HFFc6 (cell line): Measurements from ENCODE around the gene CLSTN2. TPM values are rescaled to one million over a fixed set of nuclear protein-coding genes. Genes with fewer than 3 reads are reported as not detected.

Experiments
- DNase-seq: peaks from one replicate; pipeline ENCODE4 v3.0.0-alpha.2; 2018
- H3K27ac Mint-ChIP-seq: 2 replicates; pipeline ENCODE4 v1.8.0; 2020; ENCODE audit warnings: mild to moderate bottlenecking, mixed read lengths
- H3K27me3 Mint-ChIP-seq: 2 replicates; pipeline ENCODE4 v1.8.0; 2021; ENCODE audit warnings: mild to moderate bottlenecking, moderate library complexity, mixed read lengths; ENCODE audit not compliant: insufficient read depth
- H3K36me3 Mint-ChIP-seq: 2 replicates; pipeline ENCODE4 v1.8.0; 2021; ENCODE audit warnings: low read depth, mixed read lengths
- H3K4me1 Mint-ChIP-seq: 2 replicates; pipeline ENCODE4 v1.8.0; 2020; ENCODE audit warnings: low read depth, mixed read lengths
- H3K4me3 Mint-ChIP-seq: 2 replicates; pipeline ENCODE4 v1.8.0; 2020; ENCODE audit warnings: mild to moderate bottlenecking, moderate library complexity, mixed read lengths
- H3K9me3 Mint-ChIP-seq: 2 replicates; pipeline ENCODE4 v1.8.0; 2020; ENCODE audit warnings: mild to moderate bottlenecking, mixed read lengths
- total RNA-seq, 6 experiments: library from RNA; stranded (reverse); fragmentation: NEBNext Ultra II Directional; extraction: Animal tissue kit (Norgen Biotek cat#: 25700); gene quantifications; 2 replicates in 1 of 6; 3 replicates in 5 of 6; pipeline ENCODE4 v1.2.3, GENCODE V29; 2021
- TF ChIP-seq, protein P1 (sequence below): fragments of 200-600 bp; sonication (generic); IDR thresholded peaks from 2 replicates; pipeline ENCODE4 v1.5.0; 2021; ENCODE audit warnings: antibody characterized with exemption, mild to moderate bottlenecking

CLSTN2 gene
- total RNA-seq, 6 experiments from 2014 or later, result 0.05 TPM; not detected in 5

DNA sequence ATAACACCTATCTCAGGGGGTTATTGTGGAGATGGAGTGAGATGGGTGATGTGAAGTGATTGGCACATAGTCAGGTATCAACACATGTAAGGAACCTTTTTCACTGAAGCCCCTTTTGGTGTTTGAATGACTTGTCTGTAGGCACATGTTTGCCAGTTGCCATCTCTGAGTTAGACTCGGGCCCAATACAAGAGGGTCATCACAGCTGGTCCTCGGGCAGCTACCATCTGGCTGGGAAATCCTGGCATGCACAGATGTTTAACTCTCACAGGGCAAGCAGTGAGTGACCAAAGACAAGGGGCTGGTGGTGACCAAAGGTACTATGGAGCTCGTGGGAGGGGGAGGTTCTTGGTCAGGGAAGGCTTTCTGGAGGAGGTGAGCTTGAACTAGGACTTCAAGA lies 118.8 kb downstream of the CLSTN2 start:
- H3K27ac Mint-ChIP-seq, result no peak overlapping the region
- no peaks in the 10 kb centered on the region; the same call in none of the 2 replicates for H3K27me3 Mint-ChIP-seq
- DNase-seq, result no peak
- peaks cover 70% of the 10 kb centered on the region for H3K9me3 Mint-ChIP-seq
- H3K36me3 Mint-ChIP-seq, result no peaks in the 10 kb centered on the region; the same call in 1 of the 2 replicates
- H3K4me3 Mint-ChIP-seq, result no peak overlapping the region
- no peaks in the 10 kb centered on the region for H3K4me1 Mint-ChIP-seq
- TF ChIP-seq, protein P1, sequence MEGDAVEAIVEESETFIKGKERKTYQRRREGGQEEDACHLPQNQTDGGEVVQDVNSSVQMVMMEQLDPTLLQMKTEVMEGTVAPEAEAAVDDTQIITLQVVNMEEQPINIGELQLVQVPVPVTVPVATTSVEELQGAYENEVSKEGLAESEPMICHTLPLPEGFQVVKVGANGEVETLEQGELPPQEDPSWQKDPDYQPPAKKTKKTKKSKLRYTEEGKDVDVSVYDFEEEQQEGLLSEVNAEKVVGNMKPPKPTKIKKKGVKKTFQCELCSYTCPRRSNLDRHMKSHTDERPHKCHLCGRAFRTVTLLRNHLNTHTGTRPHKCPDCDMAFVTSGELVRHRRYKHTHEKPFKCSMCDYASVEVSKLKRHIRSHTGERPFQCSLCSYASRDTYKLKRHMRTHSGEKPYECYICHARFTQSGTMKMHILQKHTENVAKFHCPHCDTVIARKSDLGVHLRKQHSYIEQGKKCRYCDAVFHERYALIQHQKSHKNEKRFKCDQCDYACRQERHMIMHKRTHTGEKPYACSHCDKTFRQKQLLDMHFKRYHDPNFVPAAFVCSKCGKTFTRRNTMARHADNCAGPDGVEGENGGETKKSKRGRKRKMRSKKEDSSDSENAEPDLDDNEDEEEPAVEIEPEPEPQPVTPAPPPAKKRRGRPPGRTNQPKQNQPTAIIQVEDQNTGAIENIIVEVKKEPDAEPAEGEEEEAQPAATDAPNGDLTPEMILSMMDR, result no peak

DNA sequence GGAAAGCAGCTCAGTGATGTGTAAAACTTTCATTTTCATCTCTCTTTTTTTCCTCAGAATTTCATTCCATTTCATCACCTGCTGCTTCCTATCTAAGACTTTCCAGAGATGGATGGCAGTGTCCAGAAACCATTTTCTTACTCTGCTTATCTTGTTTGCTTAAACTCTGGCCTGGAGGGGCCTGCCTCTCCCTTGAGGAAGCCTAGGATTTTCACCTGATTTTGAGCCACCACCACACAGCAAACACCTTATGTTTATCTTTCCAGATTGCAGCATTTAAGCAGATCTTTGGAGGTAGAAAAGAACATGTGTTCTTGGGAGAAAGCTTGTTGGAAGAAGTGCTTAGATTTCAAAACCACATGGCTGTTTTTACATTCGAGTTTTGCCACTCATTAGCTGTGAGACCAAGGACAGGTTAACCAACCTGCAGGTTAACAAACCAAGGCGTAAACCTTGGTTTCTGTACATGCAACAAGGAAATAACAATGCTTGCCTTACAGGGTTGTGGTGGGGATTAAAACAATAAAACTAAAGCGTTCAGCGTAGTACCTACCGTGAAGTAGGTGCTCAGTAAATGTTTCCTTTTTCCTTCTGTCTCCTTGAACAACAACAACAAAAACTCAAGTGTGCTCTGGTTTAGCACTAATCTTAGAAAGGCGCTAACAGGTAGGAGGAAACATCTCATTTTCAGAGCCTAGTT lies 120.3 kb downstream of the CLSTN2 start:
- no peak overlapping the region for H3K4me3 Mint-ChIP-seq
- H3K27me3 Mint-ChIP-seq, result no peaks in the 10 kb centered on the region; the same call in none of the 2 replicates
- H3K36me3 Mint-ChIP-seq, result no peaks in the 10 kb centered on the region

DNA sequence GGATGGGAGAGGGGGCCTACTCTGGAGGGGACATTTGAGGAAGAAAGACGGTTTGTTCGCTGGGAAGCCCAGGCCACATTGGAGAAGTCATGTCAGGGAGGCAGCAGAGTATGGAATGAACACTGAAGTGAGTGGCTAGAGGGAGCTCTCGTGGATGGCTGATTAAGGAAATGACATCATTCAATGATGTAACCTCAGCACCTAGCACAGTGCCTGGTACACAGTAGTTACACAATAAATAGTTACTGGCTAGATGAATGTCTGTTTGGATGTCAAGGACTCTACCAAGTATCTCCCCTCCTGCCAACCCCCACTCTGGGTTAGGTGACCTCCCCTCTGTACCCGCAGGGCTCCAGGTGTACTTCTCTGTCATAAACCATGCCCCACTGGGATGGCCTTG lies 121.1 kb downstream of the CLSTN2 start:
- no peaks in the 10 kb centered on the region for H3K4me1 Mint-ChIP-seq
- H3K27me3 Mint-ChIP-seq, result no peaks in the 10 kb centered on the region; the same call in 1 of the 2 replicates
- no peaks in the 10 kb centered on the region for H3K36me3 Mint-ChIP-seq
- H3K27ac Mint-ChIP-seq, result no peak overlapping the region
- no peak for DNase-seq
- no peak overlapping the region for H3K4me3 Mint-ChIP-seq
- H3K9me3 Mint-ChIP-seq, result peaks cover 71% of the 10 kb centered on the region
- TF ChIP-seq, protein P1, result no peak

More for the DNA sequence above, 120.3 kb downstream of the CLSTN2 start:
- H3K4me1 Mint-ChIP-seq, result no peaks in the 10 kb centered on the region
- TF ChIP-seq, protein P1, result no peak
- H3K27ac Mint-ChIP-seq, result no peak overlapping the region
- no peak for DNase-seq
- H3K9me3 Mint-ChIP-seq, result peaks cover 65% of the 10 kb centered on the region

DNA sequence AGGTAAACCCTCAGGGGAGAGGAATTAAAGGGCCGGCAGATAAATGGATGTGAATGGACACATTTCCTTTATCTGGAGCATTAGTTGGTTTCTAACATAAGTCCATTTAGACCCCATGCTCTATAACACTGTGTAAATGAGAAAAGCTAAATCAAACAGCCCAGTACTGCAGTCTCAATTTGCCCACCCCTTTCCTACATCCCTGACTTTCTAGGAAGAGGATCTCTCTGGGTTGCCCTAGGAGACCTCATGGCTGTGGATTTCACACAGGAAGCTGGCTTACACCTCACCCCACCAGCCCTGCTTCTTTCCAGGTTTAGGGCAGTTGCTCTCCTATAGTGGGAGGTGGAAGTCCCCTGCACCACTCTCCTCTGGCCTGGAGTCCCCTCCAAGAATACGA lies 126.2 kb downstream of the CLSTN2 start:
- peaks cover 49% of the 10 kb centered on the region for H3K9me3 Mint-ChIP-seq
- no peak for DNase-seq
- TF ChIP-seq, protein P1, result no peak
- 0 out of 2 replicates have a peak, but pooled peaks cover 8% of the 10 kb centered on the region for H3K36me3 Mint-ChIP-seq
- no peaks in the 10 kb centered on the region for H3K4me1 Mint-ChIP-seq
- H3K27me3 Mint-ChIP-seq, result no peaks in the 10 kb centered on the region
- no peak overlapping the region for H3K27ac Mint-ChIP-seq
- no peak overlapping the region for H3K4me3 Mint-ChIP-seq

DNA sequence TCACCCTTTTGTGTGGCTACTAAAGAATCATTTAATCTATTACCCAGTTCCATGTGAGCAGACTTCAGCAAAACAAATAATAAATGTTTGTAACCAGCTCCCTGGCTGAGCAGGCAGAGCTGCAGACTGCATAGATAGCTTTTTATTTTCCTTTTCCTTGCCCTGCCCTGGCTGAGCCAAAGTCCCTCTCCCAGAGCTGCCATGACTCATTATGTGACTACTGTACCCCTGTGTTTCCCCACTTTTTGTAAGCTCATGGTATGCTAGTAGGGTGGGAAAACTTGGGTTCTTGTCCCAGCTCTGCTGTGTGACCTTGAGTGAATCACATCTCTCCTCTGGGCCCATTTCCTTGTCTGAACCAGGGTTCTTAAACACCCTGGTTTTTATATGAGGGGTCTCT lies 127.5 kb downstream of the CLSTN2 start:
- H3K4me3 Mint-ChIP-seq, result no peak overlapping the region
- H3K27ac Mint-ChIP-seq, result no peak overlapping the region
- no peaks in the 10 kb centered on the region for H3K27me3 Mint-ChIP-seq
- DNase-seq, result no peak
- TF ChIP-seq, protein P1, result no peak
- no peaks in the 10 kb centered on the region for H3K4me1 Mint-ChIP-seq
- H3K9me3 Mint-ChIP-seq, result peaks cover 49% of the 10 kb centered on the region
- 0 out of 2 replicates have a peak, but pooled peaks cover 8% of the 10 kb centered on the region for H3K36me3 Mint-ChIP-seq
